Prostate gland (tissue), 2 donors: ENCODE results near the gene CENPP.

ENCODE experiments used
- CTCF ChIP-seq, 4 experiments: fragments of 200-600 bp in 2 of 4; fragments of 450-650 bp in 2 of 4; sonication (generic) in 2 of 4; IDR thresholded peaks; 1 replicate in 3 of 4; 2 replicates in 1 of 4; pipeline ENCODE4 v1.5.1; 2016 to 2019; ENCODE audit warnings: antibody characterized with exemption in 4 of 4, mild to moderate bottlenecking in 2 of 4, moderate library complexity in 2 of 4
- POLR2A ChIP-seq: fragments of 450-650 bp; IDR thresholded peaks from one replicate; pipeline ENCODE4 v1.6.1; 2016; ENCODE audit warnings: antibody characterized with exemption, mild to moderate bottlenecking
- POLR2AphosphoS5 ChIP-seq: sonication (generic); formaldehyde crosslinking; IDR thresholded peaks from one replicate; pipeline ENCODE4 v1.6.1; 2017; ENCODE audit warnings: antibody characterized with exemption

DNA sequence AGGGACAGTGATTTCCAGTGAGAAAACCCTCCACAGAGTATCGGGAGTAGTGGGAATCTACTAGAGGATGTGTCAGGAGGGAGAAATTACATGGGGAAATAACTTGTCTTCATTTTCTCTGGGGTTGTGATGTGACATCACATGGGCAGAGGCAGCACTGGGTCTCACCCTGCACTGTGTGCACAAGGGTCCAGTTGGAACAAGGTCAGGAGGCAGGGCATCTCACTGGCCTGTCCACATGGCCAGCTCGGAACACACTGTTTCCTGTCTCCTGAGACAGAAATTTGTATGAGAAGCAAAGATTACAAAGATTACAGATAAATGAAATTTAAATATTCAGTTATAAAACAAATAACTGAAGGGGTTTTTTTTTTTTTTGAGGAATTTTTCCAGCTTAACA, 272.6 kb downstream of the CENPP start:
- TF ChIP-seq CTCF (IDR thresholded peaks at IDR 0.05): no peak
- TF ChIP-seq POLR2A: no peak
- no peak for TF ChIP-seq POLR2AphosphoS5
